Central memory CD4-positive, alpha-beta T cell (primary cell): ENCODE results near the gene CELF4.
"Not testable (repeated sequence)": the region's sequence is repeated elsewhere in the genome, so short reads cannot be mapped to it uniquely, and the experiment has no call there.

Experiments used
- DNase-seq: peaks from one replicate; pipeline ENCODE4 v3.0.0; 2022

CELF4 gene

GRCh38 chr18:37491526-37491925 is 74.1 kb downstream of the CELF4 start:
- no peak for DNase-seq

- DNase-seq: no peak
Measured at GRCh38 chr18:37489998-37490397, 75.6 kb downstream of the CELF4 start.

GRCh38 chr18:37489011-37489410 is 76.6 kb downstream of the CELF4 start:
- DNase-seq: no peak

GRCh38 chr18:37487400-37487867 is 78.2 kb downstream of the CELF4 start:
- no peak for DNase-seq

- no peak for DNase-seq
Measured at GRCh38 chr18:37486848-37487247, 78.8 kb downstream of the CELF4 start.

GRCh38 chr18:37484983-37485834 is 80.4 kb downstream of the CELF4 start:
- no peak for DNase-seq

GRCh38 chr18:37483984-37484819 is 81.4 kb downstream of the CELF4 start:
- DNase-seq: no peak

- no peak for DNase-seq
Measured at GRCh38 chr18:37483221-37483971, 82.2 kb downstream of the CELF4 start.

GRCh38 chr18:37482433-37482832 is 83.2 kb downstream of the CELF4 start:
- DNase-seq: no peak

- no peak for DNase-seq
Measured at GRCh38 chr18:37482002-37482401, 83.6 kb downstream of the CELF4 start.

- DNase-seq: no peak
Measured at GRCh38 chr18:37481491-37481890, 84.1 kb downstream of the CELF4 start.

GRCh38 chr18:37481072-37481471 is 84.5 kb downstream of the CELF4 start:
- no peak for DNase-seq

GRCh38 chr18:37476611-37477295 is 88.8 kb downstream of the CELF4 start:
- no peak for DNase-seq

- no peak for DNase-seq
Measured at GRCh38 chr18:37476182-37476581, 89.4 kb downstream of the CELF4 start.

- DNase-seq: no peak
Measured at GRCh38 chr18:37473195-37473840, 92.3 kb downstream of the CELF4 start.

- no peak for DNase-seq
Measured at GRCh38 chr18:37471637-37472036, 94.0 kb downstream of the CELF4 start.

- DNase-seq: no peak
Measured at GRCh38 chr18:37470986-37471385, 94.6 kb downstream of the CELF4 start.

GRCh38 chr18:37467002-37467662 is 98.5 kb downstream of the CELF4 start:
- no peak for DNase-seq

- DNase-seq: no peak
Measured at GRCh38 chr18:37465958-37466357, 99.6 kb downstream of the CELF4 start.

- no peak for DNase-seq
Measured at GRCh38 chr18:37464257-37464656, 101.3 kb downstream of the CELF4 start.

- not testable (repeated sequence) for DNase-seq
Measured at GRCh38 chr18:37461329-37461728, 104.3 kb downstream of the CELF4 start.
